ENCODE data around the gene KDM4C. TPM values are rescaled to one million over a fixed set of nuclear protein-coding genes. Genes with fewer than 3 reads are reported as not detected.

Gene KDM4C
- polyA plus RNA-seq, 1 donor (not counting 4 experiments of a cell fraction or from before 2014, with no cell fraction given) = 17.2 TPM

DNA sequence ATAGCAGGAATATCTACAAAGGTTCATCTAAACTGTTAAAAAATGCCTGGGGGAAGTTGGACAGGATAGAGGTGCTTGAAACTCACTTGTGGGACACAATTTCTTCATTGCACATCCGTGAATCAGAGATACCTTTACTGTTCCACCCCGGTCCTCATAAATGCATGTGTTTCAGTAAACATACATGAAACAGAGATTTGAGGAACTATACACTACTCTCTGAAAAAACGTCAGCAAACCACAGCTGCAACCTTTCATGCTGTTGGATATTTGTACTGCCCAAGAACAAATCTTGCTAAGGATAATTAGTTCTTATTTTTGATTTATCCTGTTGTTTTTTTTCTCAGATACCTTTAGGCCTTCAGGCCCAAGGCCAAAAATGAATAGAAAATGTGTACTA is 337.3 kb downstream of the KDM4C start:
- Histone ChIP-seq H3K9me3 (ENCODE audit: control insufficient read depth, low read depth, low read length) (no peaks in the 10 kb centered on the region), H4K20me1 (ENCODE audit: control insufficient read depth, extremely low read depth, insufficient read depth, low read length) (no peaks in the 10 kb centered on the region), H3K27me3 (ENCODE audit: control insufficient read depth, extremely low read depth, insufficient read depth, low read length) (no peaks in the 10 kb centered on the region), H3K4me2 (ENCODE audit: control insufficient read depth, extremely low read depth, insufficient read depth, low read depth, low read length) (no peak overlapping the region), H3K4me1 (ENCODE audit: control insufficient read depth, extremely low read depth, insufficient read depth, low read length) (no peaks in the 10 kb centered on the region), H3K9me1 (ENCODE audit: control insufficient read depth, extremely low read depth, insufficient read depth, low read length) (no peaks in the 10 kb centered on the region), H3K36me3 (ENCODE audit: control insufficient read depth in 2 of 2, extremely low read depth in 1 of 2, insufficient read depth in 2 of 2, low read length in 2 of 2) (no peaks in the 10 kb centered on the region), H2AFZ (ENCODE audit: control insufficient read depth, low read length) (no peak overlapping the region), H3K79me2 (ENCODE audit: control insufficient read depth, insufficient read depth, low read length) (no peaks in the 10 kb centered on the region), H3K4me3 (ENCODE audit: control insufficient read depth in 2 of 3, extremely low read depth in 1 of 3, insufficient read depth in 2 of 3, low read depth in 1 of 3, low read length in 3 of 3) (no peak overlapping the region), H3K27ac (ENCODE audit: control insufficient read depth, insufficient read depth, low read length) (no peak overlapping the region), H3K9ac (ENCODE audit: control insufficient read depth, extremely low read depth, insufficient read depth, low read length) (no peak overlapping the region)
- FAIRE-seq = no peak
- no peak for DNase-seq (ENCODE audit: low read depth, low spot score)
- TF ChIP-seq EZH2 (IDR thresholded peaks at IDR 0.05; ENCODE audit: low read length) = no peak
- TF ChIP-seq, protein P1, sequence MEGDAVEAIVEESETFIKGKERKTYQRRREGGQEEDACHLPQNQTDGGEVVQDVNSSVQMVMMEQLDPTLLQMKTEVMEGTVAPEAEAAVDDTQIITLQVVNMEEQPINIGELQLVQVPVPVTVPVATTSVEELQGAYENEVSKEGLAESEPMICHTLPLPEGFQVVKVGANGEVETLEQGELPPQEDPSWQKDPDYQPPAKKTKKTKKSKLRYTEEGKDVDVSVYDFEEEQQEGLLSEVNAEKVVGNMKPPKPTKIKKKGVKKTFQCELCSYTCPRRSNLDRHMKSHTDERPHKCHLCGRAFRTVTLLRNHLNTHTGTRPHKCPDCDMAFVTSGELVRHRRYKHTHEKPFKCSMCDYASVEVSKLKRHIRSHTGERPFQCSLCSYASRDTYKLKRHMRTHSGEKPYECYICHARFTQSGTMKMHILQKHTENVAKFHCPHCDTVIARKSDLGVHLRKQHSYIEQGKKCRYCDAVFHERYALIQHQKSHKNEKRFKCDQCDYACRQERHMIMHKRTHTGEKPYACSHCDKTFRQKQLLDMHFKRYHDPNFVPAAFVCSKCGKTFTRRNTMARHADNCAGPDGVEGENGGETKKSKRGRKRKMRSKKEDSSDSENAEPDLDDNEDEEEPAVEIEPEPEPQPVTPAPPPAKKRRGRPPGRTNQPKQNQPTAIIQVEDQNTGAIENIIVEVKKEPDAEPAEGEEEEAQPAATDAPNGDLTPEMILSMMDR (optimal IDR thresholded peaks at IDR 0.05 in 1 of 3, IDR thresholded peaks at IDR 0.05 in 1 of 3, conservative IDR thresholded peaks at IDR 0.05 in 1 of 3; ENCODE audit: extremely low read depth in 1 of 3, insufficient read depth in 2 of 3, low read length in 3 of 3) = no peak
- dilution Hi-C loops (cut with MboI; ENCODE audit: extremely low pct_ligation_motif_present, low sequenced_read_pairs) = no loop called here

DNA sequence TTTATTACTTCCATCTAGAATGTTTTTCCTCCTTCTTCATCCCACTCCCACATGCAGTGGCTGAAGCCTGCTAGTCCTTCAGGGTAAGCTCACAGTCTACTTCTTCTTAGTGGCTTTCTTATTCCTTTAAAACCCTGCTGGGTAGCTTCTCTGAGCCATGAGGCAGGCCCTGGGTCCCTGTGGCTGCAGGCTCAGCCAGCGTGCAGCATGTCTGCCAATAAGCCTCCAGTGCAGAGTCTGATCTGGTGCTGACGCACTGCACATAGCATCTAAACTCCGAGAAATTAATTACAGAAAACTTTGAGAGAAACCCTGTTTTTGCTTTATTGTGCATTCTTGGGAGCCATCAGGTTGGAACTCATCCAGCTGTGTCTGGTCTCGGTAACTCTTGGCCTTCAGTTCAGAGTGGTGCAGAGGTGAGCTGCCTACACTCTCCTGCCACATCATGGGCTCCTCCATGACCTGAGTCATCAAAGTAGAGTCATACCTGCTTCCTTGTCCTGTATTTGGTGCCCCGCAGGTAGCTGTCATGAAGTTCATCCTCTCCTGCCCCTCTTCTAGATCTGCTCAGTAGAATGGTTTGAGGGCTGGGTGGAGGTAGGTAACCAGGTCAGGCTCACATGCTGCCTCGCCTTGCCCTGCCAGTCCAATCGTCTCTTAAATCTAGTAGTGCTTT is 339.4 kb downstream of the KDM4C start:
- TF ChIP-seq, protein P1 (optimal IDR thresholded peaks at IDR 0.05 in 1 of 3, IDR thresholded peaks at IDR 0.05 in 1 of 3, conservative IDR thresholded peaks at IDR 0.05 in 1 of 3; ENCODE audit: extremely low read depth in 1 of 3, insufficient read depth in 2 of 3, low read length in 3 of 3) = no peak
- TF ChIP-seq EZH2 (IDR thresholded peaks at IDR 0.05; ENCODE audit: low read length) = no peak
- dilution Hi-C loops (cut with MboI; ENCODE audit: extremely low pct_ligation_motif_present, low sequenced_read_pairs) = no loop called here
- no peak for FAIRE-seq
- Histone ChIP-seq H3K4me2 (ENCODE audit: control insufficient read depth, extremely low read depth, insufficient read depth, low read depth, low read length) (no peak overlapping the region), H3K27me3 (ENCODE audit: control insufficient read depth, extremely low read depth, insufficient read depth, low read length) (no peaks in the 10 kb centered on the region), H3K4me3 (ENCODE audit: control insufficient read depth in 2 of 3, extremely low read depth in 1 of 3, insufficient read depth in 2 of 3, low read depth in 1 of 3, low read length in 3 of 3) (no peak overlapping the region), H3K79me2 (ENCODE audit: control insufficient read depth, insufficient read depth, low read length) (no peaks in the 10 kb centered on the region), H2AFZ (ENCODE audit: control insufficient read depth, low read length) (no peak overlapping the region), H3K9ac (ENCODE audit: control insufficient read depth, extremely low read depth, insufficient read depth, low read length) (no peak overlapping the region), H3K36me3 (ENCODE audit: control insufficient read depth in 2 of 2, extremely low read depth in 1 of 2, insufficient read depth in 2 of 2, low read length in 2 of 2) (no peaks in the 10 kb centered on the region), H3K9me1 (ENCODE audit: control insufficient read depth, extremely low read depth, insufficient read depth, low read length) (no peaks in the 10 kb centered on the region), H3K9me3 (ENCODE audit: control insufficient read depth, low read depth, low read length) (no peaks in the 10 kb centered on the region), H4K20me1 (ENCODE audit: control insufficient read depth, extremely low read depth, insufficient read depth, low read length) (no peaks in the 10 kb centered on the region), H3K4me1 (ENCODE audit: control insufficient read depth, extremely low read depth, insufficient read depth, low read length) (no peaks in the 10 kb centered on the region), H3K27ac (ENCODE audit: control insufficient read depth, insufficient read depth, low read length) (no peak overlapping the region)
- no peak for DNase-seq (ENCODE audit: low read depth, low spot score)
